HEK293 (cell line): ENCODE results near the gene ZNF48.

Experiments
- CTCF ChIA-PET: fragments of 350-600 bp; formaldehyde crosslinking; extraction: SDS; loops from one replicate; lab custom pipeline; 2021; ENCODE audit warnings: antibody characterized with exemption; lab: Yijun Ruan, JAX
- POLR2A ChIA-PET: fragments of 300-600 bp; formaldehyde crosslinking; extraction: SDS; loops from one replicate; lab custom pipeline; 2020; ENCODE audit warnings: antibody characterized with exemption, inconsistent platforms; lab: Yijun Ruan, JAX
- H3K27ac ChIP-seq: fragments of 200-500 bp; sonication (Bioruptor generic); 2 replicates; pipeline ENCODE4 v1.5.1; 2014; ENCODE audit warnings: low read depth, low read length, control low read depth, inconsistent platforms; ENCODE audit errors: extremely low read depth
- H3K36me3 ChIP-seq, 2 experiments: fragments of 200-500 bp in 1 of 2; sonication (Bioruptor generic) in 1 of 2; 1 replicate in 1 of 2; 2 replicates in 1 of 2; pipeline ENCODE4 v1.5.1; 2014 to 2017; ENCODE audit warnings: inconsistent platforms in 2 of 2, low read length in 2 of 2; ENCODE audit not compliant: control insufficient read depth in 2 of 2, insufficient read depth in 1 of 2
- H3K4me1 ChIP-seq: fragments of 200-500 bp; sonication (Bioruptor generic); 2 replicates; pipeline ENCODE4 v1.5.1; 2014; ENCODE audit warnings: mild to moderate bottlenecking, low read length, inconsistent platforms; ENCODE audit not compliant: control insufficient read depth, insufficient read depth
- H3K4me3 ChIP-seq: 2 replicates; pipeline ENCODE4 v1.5.1; 2011; ENCODE audit warnings: low read depth, mild to moderate bottlenecking, control low read depth, low read length, moderate library complexity
- H3K9me3 ChIP-seq: fragments of 200-500 bp; sonication (Bioruptor generic); 2 replicates; pipeline ENCODE4 v1.5.1; 2014; ENCODE audit warnings: low read depth, low read length, inconsistent platforms; ENCODE audit not compliant: control insufficient read depth, insufficient read depth
- BCL11A ChIP-seq: fragments of 450-650 bp; formaldehyde crosslinking; IDR thresholded peaks from 2 replicates; pipeline ENCODE4 v1.5.1; 2016; ENCODE audit warnings: low read depth, missing biosample characterization, missing genetic modification characterization
- GFI1B ChIP-seq: fragments of 450-650 bp; formaldehyde crosslinking; IDR thresholded peaks from 2 replicates; pipeline ENCODE4 v1.5.1; 2016; ENCODE audit warnings: missing biosample characterization, missing genetic modification characterization
- ZBTB17 ChIP-seq: fragments of 450-650 bp; formaldehyde crosslinking; IDR thresholded peaks from 2 replicates; pipeline ENCODE4 v1.5.1; 2016; ENCODE audit warnings: missing biosample characterization, missing genetic modification characterization
- ZFP41 ChIP-seq: fragments of 450-650 bp; formaldehyde crosslinking; IDR thresholded peaks from 2 replicates; pipeline ENCODE4 v1.5.1; 2016; ENCODE audit warnings: missing biosample characterization, missing genetic modification characterization, borderline replicate concordance
- ZNF140 ChIP-seq: fragments of 450-650 bp; formaldehyde crosslinking; IDR thresholded peaks from 2 replicates; pipeline ENCODE4 v1.5.1; 2016; ENCODE audit warnings: missing biosample characterization, missing genetic modification characterization
- ZNF211 ChIP-seq: fragments of 450-650 bp; formaldehyde crosslinking; IDR thresholded peaks from 2 replicates; pipeline ENCODE4 v1.5.1; 2016; ENCODE audit warnings: low read depth, missing biosample characterization, missing genetic modification characterization
- ZNF24 ChIP-seq: fragments of 450-650 bp; formaldehyde crosslinking; IDR thresholded peaks from 2 replicates; pipeline ENCODE4 v1.5.1; 2016; ENCODE audit warnings: missing biosample characterization, missing genetic modification characterization
- ZNF302 ChIP-seq: fragments of 450-650 bp; formaldehyde crosslinking; IDR thresholded peaks from 2 replicates; pipeline ENCODE4 v1.5.1; 2016; ENCODE audit warnings: missing biosample characterization, missing genetic modification characterization, low read depth
- ZNF394 ChIP-seq: fragments of 450-650 bp; formaldehyde crosslinking; IDR thresholded peaks from 2 replicates; pipeline ENCODE4 v1.5.1; 2016; ENCODE audit warnings: missing biosample characterization, missing genetic modification characterization, mild to moderate bottlenecking, moderate library complexity, borderline replicate concordance
- ZNF426 ChIP-seq: fragments of 450-650 bp; formaldehyde crosslinking; IDR thresholded peaks from 2 replicates; pipeline ENCODE4 v1.5.1; 2017; ENCODE audit warnings: missing biosample characterization, missing genetic modification characterization, mild to moderate bottlenecking, inconsistent platforms, moderate library complexity
- ZNF561 ChIP-seq: fragments of 450-650 bp; IDR thresholded peaks from 2 replicates; pipeline ENCODE4 v1.5.1; 2018; ENCODE audit warnings: missing biosample characterization, missing genetic modification characterization, borderline replicate concordance
- ZNF658 ChIP-seq: fragments of 450-650 bp; formaldehyde crosslinking; IDR thresholded peaks from 2 replicates; pipeline ENCODE4; 2016; ENCODE audit warnings: missing biosample characterization, missing genetic modification characterization
- ZNF677 ChIP-seq: fragments of 450-650 bp; IDR thresholded peaks from 2 replicates; pipeline ENCODE4 v1.5.0; 2018; ENCODE audit warnings: missing biosample characterization, mild to moderate bottlenecking, missing genetic modification characterization, moderate library complexity
- ZNF76 ChIP-seq: fragments of 450-650 bp; formaldehyde crosslinking; IDR thresholded peaks from 2 replicates; pipeline ENCODE4; 2016; ENCODE audit warnings: low read depth, missing biosample characterization, missing genetic modification characterization, borderline replicate concordance
- ZNF837 ChIP-seq: fragments of 450-650 bp; formaldehyde crosslinking; IDR thresholded peaks from 2 replicates; pipeline ENCODE4 v1.5.1; 2016; ENCODE audit warnings: missing biosample characterization, missing genetic modification characterization
- ZSCAN30 ChIP-seq: fragments of 450-650 bp; IDR thresholded peaks from 2 replicates; pipeline ENCODE4 v1.5.1; 2018; ENCODE audit warnings: missing biosample characterization, mild to moderate bottlenecking, missing genetic modification characterization, moderate library complexity
- TF ChIP-seq, protein P1 (sequence below): fragments of 450-650 bp; formaldehyde crosslinking; IDR thresholded peaks from 2 replicates; pipeline ENCODE4 v1.5.1; 2017; ENCODE audit warnings: missing biosample characterization, mild to moderate bottlenecking, missing genetic modification characterization, moderate library complexity
- TF ChIP-seq, protein P2 (sequence below): fragments of 450-650 bp; formaldehyde crosslinking; IDR thresholded peaks from 2 replicates; pipeline ENCODE4 v1.5.1; 2016; ENCODE audit warnings: missing biosample characterization, missing genetic modification characterization
- TF ChIP-seq, protein P3 (sequence below): fragments of 450-650 bp; formaldehyde crosslinking; IDR thresholded peaks from 2 replicates; pipeline ENCODE4 v1.5.1; 2016; ENCODE audit warnings: missing biosample characterization, missing genetic modification characterization, borderline replicate concordance
- TF ChIP-seq, protein P4 (sequence below): fragments of 450-650 bp; formaldehyde crosslinking; optimal IDR thresholded peaks from 2 replicates; pipeline ENCODE3; 2016; ENCODE audit warnings: missing biosample characterization, mild to moderate bottlenecking, missing genetic modification characterization

Gene ZNF48

DNA sequence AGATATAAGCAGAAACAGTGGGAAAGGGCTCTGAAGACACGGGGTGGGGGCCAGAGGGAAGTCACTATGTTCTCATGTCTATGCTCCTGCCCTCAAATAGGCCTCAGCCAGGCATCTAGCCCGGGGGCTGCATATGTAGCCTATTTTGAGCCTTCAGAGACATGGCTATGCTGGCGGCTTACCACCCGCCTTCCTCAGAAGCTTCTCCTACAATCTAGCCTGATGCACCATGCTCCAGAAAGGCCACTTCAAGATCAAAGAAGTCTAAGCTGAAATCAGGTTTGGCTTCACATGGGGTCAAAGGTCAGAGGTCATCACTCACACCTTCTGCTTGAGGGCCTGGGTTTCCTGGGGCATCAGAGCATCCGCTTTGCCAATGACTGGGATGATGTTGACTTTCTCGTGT is 14.4 kb upstream of the ZNF48 start (continued):
- TF ChIP-seq, protein P1, sequence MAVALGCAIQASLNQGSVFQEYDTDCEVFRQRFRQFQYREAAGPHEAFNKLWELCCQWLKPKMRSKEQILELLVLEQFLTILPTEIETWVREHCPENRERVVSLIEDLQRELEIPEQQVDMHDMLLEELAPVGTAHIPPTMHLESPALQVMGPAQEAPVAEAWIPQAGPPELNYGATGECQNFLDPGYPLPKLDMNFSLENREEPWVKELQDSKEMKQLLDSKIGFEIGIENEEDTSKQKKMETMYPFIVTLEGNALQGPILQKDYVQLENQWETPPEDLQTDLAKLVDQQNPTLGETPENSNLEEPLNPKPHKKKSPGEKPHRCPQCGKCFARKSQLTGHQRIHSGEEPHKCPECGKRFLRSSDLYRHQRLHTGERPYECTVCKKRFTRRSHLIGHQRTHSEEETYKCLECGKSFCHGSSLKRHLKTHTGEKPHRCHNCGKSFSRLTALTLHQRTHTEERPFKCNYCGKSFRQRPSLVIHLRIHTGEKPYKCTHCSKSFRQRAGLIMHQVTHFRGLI, result no peak
- TF ChIP-seq, all 188 proteins: peak for 3

DNA sequence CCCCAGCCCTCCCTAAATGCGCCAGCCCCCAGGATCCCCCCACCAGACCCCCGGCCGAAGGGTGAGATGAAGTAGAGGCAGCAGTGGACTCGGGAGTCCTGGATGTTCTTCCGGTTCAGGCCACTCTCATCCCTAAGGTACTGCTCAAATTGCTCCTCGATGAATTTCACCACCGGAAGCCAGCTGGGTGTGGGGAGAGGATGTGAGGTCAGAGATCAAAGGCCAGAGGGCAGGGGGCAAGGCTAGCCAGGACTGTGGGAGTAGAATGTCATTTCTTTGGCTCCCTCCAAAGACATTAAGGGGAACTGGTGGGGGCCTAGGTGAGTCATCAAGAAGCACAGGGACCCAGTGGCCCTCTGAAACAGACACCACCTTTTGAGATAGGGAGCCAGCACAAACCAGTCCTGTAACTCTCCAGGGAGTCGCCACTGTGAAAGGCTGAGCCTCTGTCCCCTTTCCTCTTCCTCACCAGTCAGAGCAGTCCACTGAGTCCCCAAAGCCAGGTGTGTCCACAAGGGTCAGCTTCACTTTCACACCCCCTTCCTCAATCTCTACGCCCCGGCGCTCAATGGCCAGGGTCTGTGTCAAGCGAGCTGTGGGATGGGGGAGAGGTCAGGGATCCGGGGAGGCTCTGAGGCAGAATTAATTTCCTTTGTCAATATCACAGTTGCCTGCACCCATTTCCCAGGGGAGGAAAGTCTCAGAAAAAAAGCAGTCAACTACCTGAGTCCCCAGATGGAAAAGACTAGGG is 13.8 kb upstream of the ZNF48 start:
- H3K36me3 ChIP-seq, result peaks cover 0 to 8% of the 10 kb centered on the region in 2 experiments; a peak in 1 of 3 replicates
- H3K4me3 ChIP-seq, result no peak overlapping the region
- 0 out of 2 replicates have a peak overlapping the region, but pooled peaks have one; percentile 7 for H3K27ac ChIP-seq
- H3K4me1 ChIP-seq, result no peaks in the 10 kb centered on the region
- POLR2A ChIA-PET, result interaction anchor here (0.7 to 5.0 kb wide), 3 partner anchors 11 to 21 kb away, joined by 5 to 30 read pairs (median 12); partner anchors contain the start of genes TBC1D10B and ZNF48
- CTCF ChIA-PET, result interaction anchor here (1.8 kb wide), 1 partner anchor 11 kb away, joined by 5 read pairs; the partner anchor contains the start of gene TBC1D10B
- no peaks in the 10 kb centered on the region for H3K9me3 ChIP-seq
- TF ChIP-seq ZNF24, result peak; percentile 71; the same call in 1 of the 2 replicates
- no peak for TF ChIP-seq ZNF302
- TF ChIP-seq, protein P2, sequence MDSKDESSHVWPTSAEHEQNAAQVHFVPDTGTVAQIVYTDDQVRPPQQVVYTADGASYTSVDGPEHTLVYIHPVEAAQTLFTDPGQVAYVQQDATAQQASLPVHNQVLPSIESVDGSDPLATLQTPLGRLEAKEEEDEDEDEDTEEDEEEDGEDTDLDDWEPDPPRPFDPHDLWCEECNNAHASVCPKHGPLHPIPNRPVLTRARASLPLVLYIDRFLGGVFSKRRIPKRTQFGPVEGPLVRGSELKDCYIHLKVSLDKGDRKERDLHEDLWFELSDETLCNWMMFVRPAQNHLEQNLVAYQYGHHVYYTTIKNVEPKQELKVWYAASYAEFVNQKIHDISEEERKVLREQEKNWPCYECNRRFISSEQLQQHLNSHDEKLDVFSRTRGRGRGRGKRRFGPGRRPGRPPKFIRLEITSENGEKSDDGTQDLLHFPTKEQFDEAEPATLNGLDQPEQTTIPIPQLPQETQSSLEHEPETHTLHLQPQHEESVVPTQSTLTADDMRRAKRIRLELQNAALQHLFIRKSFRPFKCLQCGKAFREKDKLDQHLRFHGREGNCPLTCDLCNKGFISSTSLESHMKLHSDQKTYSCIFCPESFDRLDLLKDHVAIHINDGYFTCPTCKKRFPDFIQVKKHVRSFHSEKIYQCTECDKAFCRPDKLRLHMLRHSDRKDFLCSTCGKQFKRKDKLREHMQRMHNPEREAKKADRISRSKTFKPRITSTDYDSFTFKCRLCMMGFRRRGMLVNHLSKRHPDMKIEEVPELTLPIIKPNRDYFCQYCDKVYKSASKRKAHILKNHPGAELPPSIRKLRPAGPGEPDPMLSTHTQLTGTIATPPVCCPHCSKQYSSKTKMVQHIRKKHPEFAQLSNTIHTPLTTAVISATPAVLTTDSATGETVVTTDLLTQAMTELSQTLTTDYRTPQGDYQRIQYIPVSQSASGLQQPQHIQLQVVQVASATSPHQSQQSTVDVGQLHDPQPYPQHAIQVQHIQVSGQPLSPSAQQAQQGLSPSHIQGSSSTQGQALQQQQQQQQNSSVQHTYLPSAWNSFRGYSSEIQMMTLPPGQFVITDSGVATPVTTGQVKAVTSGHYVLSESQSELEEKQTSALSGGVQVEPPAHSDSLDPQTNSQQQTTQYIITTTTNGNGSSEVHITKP (tag by site-specific recombination), result peak; percentile 46; the same call in 1 of the 2 replicates
- no peak for TF ChIP-seq GFI1B
- TF ChIP-seq ZNF677 (tag by site-specific recombination), result no peak
- no peak for TF ChIP-seq ZNF426 (tag by site-specific recombination)
- TF ChIP-seq ZNF394, result no peak
- no peak for TF ChIP-seq ZFP41 (tag by site-specific recombination)
- TF ChIP-seq BCL11A (tag by site-specific recombination), result peak; percentile 98
- TF ChIP-seq ZNF561, result 0 out of 2 replicates have a peak, but pooled peaks have one; percentile 18
- TF ChIP-seq ZBTB17 (tag by site-specific recombination), result 0 out of 2 replicates have a peak, but pooled peaks have one; percentile 9
- no peak for TF ChIP-seq ZNF658 (tag by site-specific recombination)
- TF ChIP-seq ZNF76 (tag by site-specific recombination), result 0 out of 2 replicates have a peak, but pooled peaks have one; percentile 33
- TF ChIP-seq ZNF140, result no peak
- no peak for TF ChIP-seq ZNF837 (tag by site-specific recombination)
- no peak for TF ChIP-seq ZNF211
- TF ChIP-seq ZSCAN30 (tag by site-specific recombination), result no peak
- TF ChIP-seq, protein P3, sequence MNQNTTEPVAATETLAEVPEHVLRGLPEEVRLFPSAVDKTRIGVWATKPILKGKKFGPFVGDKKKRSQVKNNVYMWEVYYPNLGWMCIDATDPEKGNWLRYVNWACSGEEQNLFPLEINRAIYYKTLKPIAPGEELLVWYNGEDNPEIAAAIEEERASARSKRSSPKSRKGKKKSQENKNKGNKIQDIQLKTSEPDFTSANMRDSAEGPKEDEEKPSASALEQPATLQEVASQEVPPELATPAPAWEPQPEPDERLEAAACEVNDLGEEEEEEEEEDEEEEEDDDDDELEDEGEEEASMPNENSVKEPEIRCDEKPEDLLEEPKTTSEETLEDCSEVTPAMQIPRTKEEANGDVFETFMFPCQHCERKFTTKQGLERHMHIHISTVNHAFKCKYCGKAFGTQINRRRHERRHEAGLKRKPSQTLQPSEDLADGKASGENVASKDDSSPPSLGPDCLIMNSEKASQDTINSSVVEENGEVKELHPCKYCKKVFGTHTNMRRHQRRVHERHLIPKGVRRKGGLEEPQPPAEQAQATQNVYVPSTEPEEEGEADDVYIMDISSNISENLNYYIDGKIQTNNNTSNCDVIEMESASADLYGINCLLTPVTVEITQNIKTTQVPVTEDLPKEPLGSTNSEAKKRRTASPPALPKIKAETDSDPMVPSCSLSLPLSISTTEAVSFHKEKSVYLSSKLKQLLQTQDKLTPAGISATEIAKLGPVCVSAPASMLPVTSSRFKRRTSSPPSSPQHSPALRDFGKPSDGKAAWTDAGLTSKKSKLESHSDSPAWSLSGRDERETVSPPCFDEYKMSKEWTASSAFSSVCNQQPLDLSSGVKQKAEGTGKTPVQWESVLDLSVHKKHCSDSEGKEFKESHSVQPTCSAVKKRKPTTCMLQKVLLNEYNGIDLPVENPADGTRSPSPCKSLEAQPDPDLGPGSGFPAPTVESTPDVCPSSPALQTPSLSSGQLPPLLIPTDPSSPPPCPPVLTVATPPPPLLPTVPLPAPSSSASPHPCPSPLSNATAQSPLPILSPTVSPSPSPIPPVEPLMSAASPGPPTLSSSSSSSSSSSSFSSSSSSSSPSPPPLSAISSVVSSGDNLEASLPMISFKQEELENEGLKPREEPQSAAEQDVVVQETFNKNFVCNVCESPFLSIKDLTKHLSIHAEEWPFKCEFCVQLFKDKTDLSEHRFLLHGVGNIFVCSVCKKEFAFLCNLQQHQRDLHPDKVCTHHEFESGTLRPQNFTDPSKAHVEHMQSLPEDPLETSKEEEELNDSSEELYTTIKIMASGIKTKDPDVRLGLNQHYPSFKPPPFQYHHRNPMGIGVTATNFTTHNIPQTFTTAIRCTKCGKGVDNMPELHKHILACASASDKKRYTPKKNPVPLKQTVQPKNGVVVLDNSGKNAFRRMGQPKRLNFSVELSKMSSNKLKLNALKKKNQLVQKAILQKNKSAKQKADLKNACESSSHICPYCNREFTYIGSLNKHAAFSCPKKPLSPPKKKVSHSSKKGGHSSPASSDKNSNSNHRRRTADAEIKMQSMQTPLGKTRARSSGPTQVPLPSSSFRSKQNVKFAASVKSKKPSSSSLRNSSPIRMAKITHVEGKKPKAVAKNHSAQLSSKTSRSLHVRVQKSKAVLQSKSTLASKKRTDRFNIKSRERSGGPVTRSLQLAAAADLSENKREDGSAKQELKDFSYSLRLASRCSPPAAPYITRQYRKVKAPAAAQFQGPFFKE (tag by site-specific recombination), result no peak
- TF ChIP-seq, protein P4, sequence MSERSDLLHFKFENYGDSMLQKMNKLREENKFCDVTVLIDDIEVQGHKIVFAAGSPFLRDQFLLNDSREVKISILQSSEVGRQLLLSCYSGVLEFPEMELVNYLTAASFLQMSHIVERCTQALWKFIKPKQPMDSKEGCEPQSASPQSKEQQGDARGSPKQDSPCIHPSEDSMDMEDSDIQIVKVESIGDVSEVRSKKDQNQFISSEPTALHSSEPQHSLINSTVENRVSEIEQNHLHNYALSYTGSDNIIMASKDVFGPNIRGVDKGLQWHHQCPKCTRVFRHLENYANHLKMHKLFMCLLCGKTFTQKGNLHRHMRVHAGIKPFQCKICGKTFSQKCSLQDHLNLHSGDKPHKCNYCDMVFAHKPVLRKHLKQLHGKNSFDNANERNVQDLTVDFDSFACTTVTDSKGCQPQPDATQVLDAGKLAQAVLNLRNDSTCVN (tag by site-specific recombination), result no peak
